SHP77 (cell line): ENCODE measurements around the gene ZNF652.

Experiments
- DNase-seq, 2 experiments: peaks; one replicate each; lab custom pipeline; 2025; lab: John Stamatoyannopoulos, UW

Gene ZNF652

DNA sequence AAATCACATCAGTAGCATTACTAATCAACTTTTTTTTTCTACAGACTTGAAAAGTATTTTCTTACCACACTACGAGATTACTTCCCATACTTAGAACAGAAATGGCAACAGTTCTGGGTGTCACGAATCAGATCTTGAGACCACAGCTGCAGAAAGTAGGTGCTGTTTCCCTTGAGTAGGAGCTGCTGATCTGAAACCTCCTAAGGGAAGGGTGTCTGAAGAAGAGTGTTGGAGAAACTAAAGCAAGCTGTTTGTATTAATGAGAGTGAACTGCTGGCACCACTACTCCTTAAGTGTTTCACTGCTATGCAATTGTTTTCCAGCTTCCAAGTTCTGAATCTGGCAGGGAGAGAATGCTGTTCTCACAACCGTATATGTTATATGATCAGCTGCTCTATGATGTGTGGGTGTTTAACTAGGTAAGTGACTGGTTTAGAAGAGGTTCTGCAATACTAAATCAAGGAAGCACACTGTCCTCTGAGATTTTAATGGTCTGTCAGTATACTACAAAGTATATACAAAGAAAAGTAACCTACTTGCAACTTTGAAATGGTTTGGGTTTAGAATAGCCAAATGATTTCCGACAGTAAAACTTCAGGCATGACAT lies 3.3 kb downstream of the ZNF652 start:
- DNase-seq: no peak

DNA sequence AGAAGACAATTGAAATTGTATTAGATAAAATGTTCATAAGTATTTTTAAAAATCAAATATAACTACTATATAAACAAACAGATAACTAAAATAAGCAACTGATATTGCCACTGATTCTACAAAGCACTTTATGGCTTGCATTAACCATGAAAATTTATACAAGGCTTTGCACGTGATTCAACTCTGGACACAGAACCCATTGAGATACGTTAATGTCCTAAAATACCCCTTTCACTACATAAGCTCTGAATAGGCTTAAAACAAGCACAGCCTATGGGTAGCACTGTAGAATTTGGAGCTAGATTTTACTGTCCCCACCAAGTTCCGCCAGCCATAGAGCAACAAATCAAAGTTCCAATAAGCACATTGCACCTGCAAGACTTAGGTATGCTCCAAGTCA lies 4.5 kb downstream of the ZNF652 start:
- DNase-seq: no peak

GRCh38 chr17:49356320-49356719 lies 5.7 kb downstream of the ZNF652 start:
- DNase-seq: no peak

GRCh38 chr17:49353607-49354006 lies 8.4 kb downstream of the ZNF652 start:
- DNase-seq: no peak

- DNase-seq: no peak
Observed at GRCh38 chr17:49352587-49353154, 9.4 kb downstream of the ZNF652 start.

DNA sequence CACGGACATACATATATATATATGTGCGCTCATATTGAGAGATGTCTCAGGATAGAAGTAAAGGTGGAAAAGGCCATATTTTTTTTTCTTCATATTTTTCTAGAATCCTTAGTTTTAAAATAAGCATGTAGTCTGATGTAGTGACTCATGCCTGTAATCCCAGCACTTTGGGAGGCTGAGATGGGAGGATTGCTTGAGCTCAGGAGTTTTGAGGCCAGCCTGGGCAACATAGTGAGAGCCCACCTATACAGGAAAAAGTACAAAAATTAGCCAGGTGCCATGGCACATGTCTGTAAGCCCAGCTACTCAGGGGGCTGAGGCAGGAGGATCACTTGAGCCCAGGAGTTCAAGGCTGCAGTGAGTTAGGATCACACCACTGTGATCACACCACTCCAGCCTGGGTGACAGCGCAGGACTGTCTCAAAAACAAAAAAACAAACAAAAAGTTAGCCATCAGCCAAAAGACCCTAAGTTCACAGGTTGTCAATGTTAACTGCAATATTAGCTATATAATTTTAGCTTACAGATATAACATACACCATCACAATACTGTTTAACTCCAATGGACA lies 10.4 kb downstream of the ZNF652 start:
- no peak for DNase-seq

GRCh38 chr17:49349541-49349940 lies 12.5 kb downstream of the ZNF652 start:
- DNase-seq: no peak

GRCh38 chr17:49344914-49345313 lies 17.1 kb downstream of the ZNF652 start:
- DNase-seq: no peak

GRCh38 chr17:49343273-49343672 lies 18.8 kb downstream of the ZNF652 start:
- DNase-seq: no peak

- DNase-seq: no peak
Observed at GRCh38 chr17:49342575-49342936, 19.5 kb downstream of the ZNF652 start.

GRCh38 chr17:49341356-49341755 lies 20.7 kb downstream of the ZNF652 start:
- DNase-seq: no peak

- no peak for DNase-seq
Observed at GRCh38 chr17:49339354-49339753, 22.7 kb downstream of the ZNF652 start.

DNA sequence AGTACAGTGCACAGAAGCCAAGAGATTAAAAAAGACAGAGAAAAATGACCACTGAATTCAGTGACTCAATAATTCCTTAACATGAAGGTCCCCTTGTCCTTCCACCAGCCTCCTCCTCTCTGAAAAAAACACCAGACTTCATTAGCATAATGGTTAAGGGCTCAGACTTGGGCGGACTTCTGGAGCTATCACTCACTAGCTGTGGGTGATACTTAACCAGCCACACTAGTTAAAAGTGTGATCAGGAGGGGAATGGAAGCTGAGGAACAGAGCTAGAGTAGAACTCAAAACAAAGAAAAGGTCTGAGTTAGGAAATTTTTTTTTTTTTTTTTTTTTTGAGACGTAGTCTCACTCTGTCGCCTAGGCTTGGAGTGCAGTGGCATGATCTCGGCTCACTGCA lies 23.2 kb downstream of the ZNF652 start:
- no peak for DNase-seq

DNA sequence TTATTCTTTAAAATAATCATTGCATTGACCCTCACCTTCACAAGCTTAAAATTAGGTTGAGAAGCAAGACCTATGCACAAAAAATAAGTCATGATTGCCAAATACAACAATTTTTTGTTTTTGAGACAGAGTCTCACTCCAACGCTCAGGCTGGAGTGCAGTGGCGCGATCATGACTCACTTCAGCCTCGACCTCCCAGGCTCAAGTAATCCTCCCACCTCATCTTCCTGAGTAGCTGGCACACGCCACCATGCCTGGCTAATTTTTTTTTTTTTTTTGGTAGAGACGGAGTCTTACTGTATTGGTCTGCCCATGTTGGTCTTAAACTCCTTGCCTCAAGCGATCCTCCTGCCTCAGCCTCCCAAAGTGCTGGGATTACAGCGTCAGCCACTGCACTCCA lies 24.2 kb downstream of the ZNF652 start:
- no peak for DNase-seq

GRCh38 chr17:49334744-49335512 lies 27.1 kb downstream of the ZNF652 start:
- no peak for DNase-seq

- DNase-seq: no peak
Observed at GRCh38 chr17:49333804-49334203, 28.2 kb downstream of the ZNF652 start.

GRCh38 chr17:49327835-49328784 lies 33.9 kb downstream of the ZNF652 start:
- DNase-seq: no peak

- no peak for DNase-seq
Observed at GRCh38 chr17:49325980-49326379, 36.1 kb downstream of the ZNF652 start.

DNA sequence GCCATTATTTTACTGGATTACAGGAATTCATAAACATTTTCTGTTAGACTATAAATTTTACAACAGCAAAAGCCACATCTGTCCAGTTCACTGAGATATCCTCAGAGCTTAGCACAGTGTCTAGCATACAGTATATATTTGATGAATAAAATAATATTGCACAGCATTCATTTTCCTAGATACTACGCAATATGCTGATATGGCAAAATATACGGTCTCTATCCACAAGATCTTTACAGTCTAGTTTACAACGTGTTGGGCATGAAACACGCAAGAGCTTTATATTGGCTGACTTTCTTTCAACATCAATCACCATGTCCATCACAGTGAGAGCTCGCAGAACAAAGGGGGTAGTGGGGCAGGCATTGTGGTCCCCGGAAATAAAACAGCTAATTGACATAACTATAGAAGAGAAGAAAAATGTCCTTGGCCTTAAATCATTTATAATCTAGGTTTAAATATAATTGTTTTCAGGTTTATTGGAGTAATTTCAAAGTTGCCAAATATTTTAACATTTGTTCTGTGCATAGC lies 43.5 kb downstream of the ZNF652 start:
- no peak for DNase-seq

DNA sequence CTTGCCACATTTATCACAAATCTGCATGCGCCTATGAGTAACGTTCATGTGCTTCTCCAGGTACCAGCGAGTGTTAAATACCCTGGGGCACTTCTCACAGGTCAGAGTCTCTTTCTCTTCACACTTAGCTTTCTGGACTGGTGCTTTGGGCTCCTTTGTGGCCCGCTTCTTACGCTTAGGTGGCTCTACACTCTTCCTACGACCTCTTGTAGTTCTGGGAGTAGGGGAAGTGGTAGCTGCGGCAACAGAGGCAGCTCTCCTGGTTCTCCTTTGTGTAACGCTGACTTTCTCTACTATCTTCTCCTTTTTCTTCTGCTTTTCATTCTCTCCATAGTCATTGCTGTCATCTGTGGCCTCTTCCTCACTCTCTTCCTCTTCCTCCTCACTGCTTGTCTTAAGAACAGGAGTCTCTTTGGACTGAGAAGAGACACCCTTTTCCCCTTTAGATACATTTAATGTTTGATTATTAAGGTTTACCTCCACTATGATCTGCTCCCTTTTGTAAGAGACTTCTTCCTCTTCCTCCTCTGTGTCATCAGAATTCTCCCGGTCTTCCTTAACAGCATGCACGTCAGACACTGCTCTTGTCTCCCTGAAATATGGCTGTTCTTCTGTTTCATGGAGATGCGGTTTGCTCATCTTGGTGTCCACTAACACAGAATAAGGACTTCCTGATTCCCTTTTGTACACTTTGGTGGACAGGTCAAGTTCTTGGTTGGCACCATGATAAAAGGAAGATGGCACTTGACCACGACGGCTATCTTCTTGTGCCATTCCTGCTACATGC lies 45.0 kb downstream of the ZNF652 start:
- no peak for DNase-seq

DNA sequence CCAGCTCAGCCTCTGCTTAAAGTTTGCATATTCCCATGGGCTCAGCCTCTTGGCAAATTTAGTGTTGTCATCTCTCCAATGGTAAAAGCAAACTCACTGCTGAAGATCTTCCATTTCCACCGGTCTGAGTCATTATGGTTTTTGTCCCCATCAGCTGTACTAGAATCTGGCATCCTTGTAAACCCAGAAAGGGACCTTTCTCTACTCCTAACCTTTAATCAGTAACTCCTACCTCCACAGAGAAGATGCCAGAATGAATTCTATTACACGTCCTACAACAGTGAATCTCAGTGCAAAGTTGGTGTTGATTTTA lies 45.8 kb downstream of the ZNF652 start:
- no peak for DNase-seq
